ENCODE data around the gene BFSP1.

GRCh38 chr20:17471606-17472187 lies 59.5 kb downstream of the BFSP1 start:
- TF ChIP-seq CTCF (conservative IDR thresholded peaks at IDR 0.05 in 1 of 2, IDR thresholded peaks at IDR 0.05 in 1 of 2; ENCODE audit: low read depth in 1 of 2, low read length in 2 of 2) (no peak), EZH2 (IDR thresholded peaks at IDR 0.05; ENCODE audit: low read length, missing control alignments) (no peak)

Data from fibroblast of lung (primary cell).